Measurements from ENCODE around the gene LRRC37B. TPM values are rescaled to one million over a fixed set of nuclear protein-coding genes. Genes with fewer than 3 reads are reported as not detected.
"Not testable (repeated sequence)": the region's sequence is repeated elsewhere in the genome, so short reads cannot be mapped to it uniquely, and the experiment has no call there.

The LRRC37B gene
- total RNA-seq (100 to 1,000 TPM in 1 of 5 donors, 10 to 100 TPM in 3, 1 to 10 TPM in 1; 3.2 to 132 (median 37.4) TPM), polyA plus RNA-seq (10 to 100 TPM in 1 of 3 donors, 1 to 10 TPM in 2; 7.6 to 11.8 (median 8.9) TPM)
- long read RNA-seq, donor 1: 0 reads
- long read RNA-seq, donor 2: 0 reads
- long read RNA-seq, donor 3, partial matches to known transcripts: 0 of 1 reads
- long read RNA-seq, donor 3, other reads (novel, unspliced or antisense): 0 of 1 reads
- long read RNA-seq, donor 4: 0 reads
- long read RNA-seq, donor 5, partial matches to known transcripts: 0 of 2 reads
- long read RNA-seq, donor 5, other reads (novel, unspliced or antisense): 0 of 2 reads
- long read RNA-seq, donor 6, partial matches to known transcripts: 0 of 6 reads
- long read RNA-seq, donor 6, other reads (novel, unspliced or antisense): 0 of 6 reads
- long read RNA-seq, donor 7, partial matches to known transcripts: 0 of 2 reads
- long read RNA-seq, donor 7, other reads (novel, unspliced or antisense): 0 of 2 reads
- long read RNA-seq, donor 8, partial matches to known transcripts: 0 of 4 reads
- long read RNA-seq, donor 8, other reads (novel, unspliced or antisense): 0 of 4 reads
- long read RNA-seq, donor 9: 0 reads
- long read RNA-seq, donor 10: 0 reads

- Histone ChIP-seq H3K4me3 (peak within 1 kb of the TSS; percentile 74 to 97 (median 90)), H3K27me3 (no peaks in the 10 kb centered on the region), H3K4me1 (peaks cover 7 to 41% (median 24%) of the 10 kb centered on the region in 4 donors), H3K27ac (peak within 1 kb of the TSS; percentile 76 to 95 (median 88)), H3K9me3 (no peaks in the 10 kb centered on the region), H3K36me3 (no peaks in the 10 kb centered on the region)
- 0 to 2% (median 1%) methylated on average over 23 to 50 of the region's 51 CpGs for WGBS, 5 donors
- TF ChIP-seq POLR2A (IDR thresholded peaks at IDR 0.05): no peak
- peak in 6 of 7 experiments; percentile 49 to 98 (median 90) for TF ChIP-seq CTCF (IDR thresholded peaks at IDR 0.05)
- TF ChIP-seq EP300 (IDR thresholded peaks at IDR 0.05): no peak
- peak; percentile 62 to 85 (median 83) for TF ChIP-seq POLR2AphosphoS5 (IDR thresholded peaks at IDR 0.05)
- intact Hi-C loops (cut with DNase I; ENCODE audit: low total_unique reads): no loop called here
- DNase-seq: peak; percentile 91 to 95
Measured at GRCh38 chr17:32006957-32007462, at the start of gene LRRC37B. TSS of gene LRRC37B (plus strand) at chr17:32007383. CDS start at chr17:32021393, 14,010 bp downstream.

- intact Hi-C loops (cut with DNase I; ENCODE audit: low total_unique reads); H3K9me3 ChIP-seq; H3K4me1 ChIP-seq; H3K27me3 ChIP-seq; H3K4me3 ChIP-seq; DNase-seq; H3K27ac ChIP-seq: not testable (repeated sequence)
- 93 to 99% (median 97%) methylated on average over 8 of the region's 8 CpGs for WGBS, 5 donors
- H3K36me3 ChIP-seq: peaks cover 15 to 88% (median 84%) of the 10 kb centered on the region in 4 donors
Measured at GRCh38 chr17:31964131-31964530, 43.1 kb upstream of the LRRC37B start.

- WGBS, 5 donors: 92 to 100% (median 96%) methylated on average over 3 of the region's 3 CpGs
- no peaks in the 10 kb centered on the region for H3K27me3 ChIP-seq
- peaks cover 11 to 85% (median 69%) of the 10 kb centered on the region in 4 donors for H3K36me3 ChIP-seq
- no peaks in the 10 kb centered on the region for H3K4me1 ChIP-seq
- no peak for DNase-seq
- no peaks in the 10 kb centered on the region for H3K9me3 ChIP-seq
- no peak for TF ChIP-seq CTCF (IDR thresholded peaks at IDR 0.05)
- no peak for TF ChIP-seq POLR2A (IDR thresholded peaks at IDR 0.05)
- no peak for TF ChIP-seq EP300 (IDR thresholded peaks at IDR 0.05)
- TF ChIP-seq POLR2AphosphoS5 (IDR thresholded peaks at IDR 0.05): no peak
- intact Hi-C loops (cut with DNase I; ENCODE audit: low total_unique reads): no loop called here
- H3K4me3 ChIP-seq: no peak overlapping the region
- H3K27ac ChIP-seq: no peak overlapping the region
Measured at GRCh38 chr17:31967648-31968047, 39.5 kb upstream of the LRRC37B start.

GRCh38 chr17:31970416-31970815, 36.8 kb upstream of the LRRC37B start:
- H3K36me3 ChIP-seq: peaks cover 12 to 80% (median 69%) of the 10 kb centered on the region in 4 donors

GRCh38 chr17:31974269-31975071, 32.7 kb upstream of the LRRC37B start:
- H3K4me1 ChIP-seq; H3K4me3 ChIP-seq; intact Hi-C loops (cut with DNase I; ENCODE audit: low total_unique reads); H3K27ac ChIP-seq; H3K9me3 ChIP-seq; DNase-seq; H3K27me3 ChIP-seq: not testable (repeated sequence)
- 96 to 98% (median 96%) methylated on average over 14 of the region's 14 CpGs for WGBS, 5 donors
- H3K36me3 ChIP-seq: peaks cover 10 to 88% (median 75%) of the 10 kb centered on the region in 4 donors

More at GRCh38 chr17:31970416-31970815, 36.8 kb upstream of the LRRC37B start:
- WGBS, 5 donors: 82 to 92% (median 84%) methylated on average over 5 of the region's 5 CpGs
- H3K27me3 ChIP-seq; H3K4me3 ChIP-seq; H3K27ac ChIP-seq; intact Hi-C loops (cut with DNase I; ENCODE audit: low total_unique reads); H3K9me3 ChIP-seq; H3K4me1 ChIP-seq; DNase-seq: not testable (repeated sequence)

- peaks cover 10 to 79% (median 68%) of the 10 kb centered on the region in 4 donors for H3K36me3 ChIP-seq
- H3K27me3 ChIP-seq; H3K4me3 ChIP-seq; intact Hi-C loops (cut with DNase I; ENCODE audit: low total_unique reads); H3K4me1 ChIP-seq; DNase-seq; H3K9me3 ChIP-seq; H3K27ac ChIP-seq: not testable (repeated sequence)
- 82 to 94% (median 90%) methylated on average over 5 of the region's 5 CpGs for WGBS, 5 donors
Measured at GRCh38 chr17:31975391-31975790, 31.8 kb upstream of the LRRC37B start.

GRCh38 chr17:31991821-31992220, 15.4 kb upstream of the LRRC37B start:
- H3K4me3 ChIP-seq; DNase-seq; H3K4me1 ChIP-seq; H3K27me3 ChIP-seq; H3K9me3 ChIP-seq; intact Hi-C loops (cut with DNase I; ENCODE audit: low total_unique reads); H3K27ac ChIP-seq: not testable (repeated sequence)
- WGBS, 5 donors: 92 to 97% (median 93%) methylated on average over 8 of the region's 8 CpGs
- peaks cover 62 to 100% (median 100%) of the 10 kb centered on the region in 4 donors for H3K36me3 ChIP-seq
